Measurements from ENCODE around the gene HIP1.

- TF ChIP-seq GATA2 (IDR thresholded peaks at IDR 0.05; ENCODE audit: low read depth, low read length) = no peak
- no peak for TF ChIP-seq GATA3 (IDR thresholded peaks at IDR 0.05; ENCODE audit: low read depth, low read length)
Observed at GRCh38 chr7:75743455-75743859, 4.7 kb upstream of the HIP1 start.

Measured in SH-SY5Y (cell line).